Femur (tissue), 1 donor: Measurements from ENCODE around the gene POLN.
A peak's percentile ranks its signal among the peaks of the same experiment; 100 is the strongest.
"Not testable (repeated sequence)": the region's sequence is repeated elsewhere in the genome, so short reads cannot be mapped to it uniquely, and the experiment has no call there.

ENCODE experiments used
- DNase-seq: peaks from one replicate; pipeline ENCODE4 v3.0.0-alpha.2; 2017

Gene POLN

DNA sequence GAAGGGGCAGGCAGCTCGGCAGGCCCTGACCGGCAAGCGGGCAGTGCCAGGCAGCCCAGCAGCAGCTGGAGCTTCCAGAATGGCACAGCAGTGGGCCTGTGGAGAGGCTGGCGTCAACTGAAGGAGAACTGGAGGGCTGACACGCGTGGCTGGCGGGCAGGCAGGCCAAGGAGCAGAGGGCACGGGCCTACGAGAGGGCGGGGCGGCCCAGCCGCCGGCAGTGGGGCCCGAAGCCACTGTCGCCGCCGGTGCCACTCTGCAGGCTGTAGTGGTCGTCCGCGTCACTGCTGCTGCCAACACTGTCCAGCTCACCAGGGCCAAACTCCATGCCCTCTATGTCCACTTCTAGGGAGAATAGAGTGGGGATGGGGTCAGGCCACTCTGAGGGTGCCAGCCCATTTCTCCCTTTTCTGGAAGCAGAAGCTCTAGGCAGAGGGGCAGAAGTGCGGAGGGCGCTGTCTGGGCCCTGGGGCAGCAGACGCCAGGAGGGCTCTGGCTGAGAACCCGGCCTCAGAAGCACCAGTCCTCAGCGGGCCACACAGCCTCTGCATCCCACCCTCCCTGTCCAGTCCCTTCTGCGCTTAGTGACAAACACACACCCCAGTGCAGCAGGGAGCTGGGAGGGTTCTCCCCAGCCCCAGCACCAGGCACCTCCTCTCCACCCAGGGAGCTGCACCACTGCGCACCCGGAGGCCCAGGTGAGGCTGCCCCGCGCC, 8.6 kb upstream of the POLN start:
- DNase-seq = no peak

GRCh38 chr4:2249526-2250356, 7.8 kb upstream of the POLN start:
- no peak for DNase-seq

GRCh38 chr4:2248821-2249261, 6.9 kb upstream of the POLN start:
- DNase-seq = peak; percentile 16

- DNase-seq = peak; percentile 21
Measured at GRCh38 chr4:2248044-2248780, 6.3 kb upstream of the POLN start.

DNA sequence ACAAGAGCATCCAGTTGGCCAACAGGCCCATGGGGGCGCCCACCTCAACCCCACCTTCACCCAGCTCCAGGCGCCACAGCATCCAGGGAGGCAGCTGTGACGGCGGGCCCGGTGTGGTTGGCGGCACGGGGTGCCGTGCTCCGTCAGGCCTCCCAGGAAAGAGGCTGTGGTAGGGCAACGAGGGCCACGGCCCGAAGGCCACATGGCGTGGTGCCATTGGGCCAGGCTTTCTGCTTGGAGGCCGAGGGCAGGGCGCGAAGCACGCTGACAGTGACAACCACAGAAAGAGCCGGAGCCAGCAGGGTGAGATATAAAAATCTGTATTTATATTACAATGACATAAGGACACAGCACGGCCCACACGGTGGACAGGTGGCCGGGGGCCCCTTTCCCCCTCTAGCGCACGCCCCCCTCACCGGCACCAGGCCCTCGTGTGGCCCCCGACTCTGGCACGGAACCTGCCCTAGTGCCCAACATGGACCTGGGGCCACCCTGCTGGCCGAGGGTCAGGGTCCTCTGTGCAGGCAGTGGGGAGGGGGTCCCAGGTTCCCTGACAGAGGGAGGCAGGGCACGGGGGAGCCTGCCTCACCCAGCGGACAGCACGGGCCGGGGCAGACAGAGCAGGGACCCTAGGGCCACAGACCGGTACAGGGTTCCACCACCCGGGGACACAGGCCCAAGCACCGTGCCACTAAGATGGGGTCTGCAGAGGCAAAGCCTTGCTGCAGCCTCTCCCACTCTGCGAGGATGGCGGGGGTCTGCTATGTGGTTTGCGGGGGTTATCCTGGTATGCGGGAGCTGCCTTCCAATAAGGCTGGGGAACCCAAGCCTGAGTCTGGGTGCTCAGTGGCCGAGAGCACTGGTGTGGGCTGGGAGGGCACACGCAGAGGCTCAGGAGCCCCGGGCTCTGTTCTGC, 5.5 kb upstream of the POLN start:
- DNase-seq = no peak

DNA sequence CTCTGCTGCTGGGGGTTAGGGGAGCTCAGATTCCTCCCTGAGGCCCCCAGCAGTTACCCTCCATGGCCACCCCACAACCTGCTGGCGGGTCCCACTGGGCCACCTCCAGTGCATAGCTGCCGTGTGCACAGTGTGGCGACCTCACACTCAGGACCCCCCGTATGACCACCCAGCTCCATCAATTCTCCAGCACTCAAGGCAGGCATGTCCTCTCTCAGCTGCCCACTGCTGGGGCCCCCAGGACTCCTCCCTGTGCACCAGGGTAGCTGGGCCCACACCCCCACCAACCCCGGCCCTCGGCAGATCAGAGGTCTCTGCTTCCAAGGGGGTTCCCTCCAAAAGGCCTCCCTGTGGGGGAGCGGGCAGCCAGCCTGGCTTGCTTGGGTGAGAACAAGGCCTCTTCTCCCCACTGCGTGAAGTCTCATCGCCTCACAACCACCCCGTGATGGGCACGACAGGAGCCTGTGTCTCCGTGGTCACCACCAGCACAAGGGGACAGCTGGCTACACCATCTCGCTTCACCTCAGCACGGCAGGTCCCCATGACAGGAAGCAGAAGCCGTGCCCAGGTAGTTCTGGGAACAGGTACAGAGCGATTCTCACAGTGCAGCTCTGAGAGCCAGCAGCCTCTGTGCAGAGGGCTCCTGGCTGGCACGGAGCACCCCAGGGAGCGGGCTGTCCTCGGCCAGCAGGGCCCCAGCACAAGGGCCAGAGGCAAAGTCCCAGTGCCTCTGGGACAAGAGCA, 4.6 kb upstream of the POLN start:
- no peak for DNase-seq

DNA sequence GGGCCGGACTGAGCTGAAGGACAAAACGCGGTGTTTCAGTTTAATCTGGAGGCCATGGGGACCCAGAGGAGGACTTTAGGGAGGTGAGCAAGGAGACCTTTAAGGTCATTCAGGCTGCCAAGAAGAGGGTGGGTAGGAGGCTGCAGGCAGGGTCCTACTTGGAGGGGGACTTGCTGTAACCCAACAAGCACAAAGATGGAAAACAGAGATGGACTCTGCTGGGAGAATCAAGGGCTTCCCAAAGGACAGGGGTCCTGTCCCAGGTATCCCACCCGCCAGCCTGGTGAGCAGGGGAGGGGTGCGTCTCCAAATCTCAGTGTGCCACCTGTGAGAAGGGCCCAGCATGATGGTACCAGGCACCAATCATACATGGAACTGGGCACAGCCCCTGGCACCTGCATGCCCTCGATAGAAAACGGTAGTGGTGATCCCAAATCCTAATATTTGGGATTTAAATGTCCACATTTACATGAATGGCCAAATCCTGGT, 3.9 kb upstream of the POLN start:
- no peak for DNase-seq

- DNase-seq = peak; percentile 22
Measured at GRCh38 chr4:2245057-2245786, 3.3 kb upstream of the POLN start.

- peak; percentile 62 for DNase-seq
Measured at GRCh38 chr4:2243681-2244380, 1.9 kb upstream of the POLN start.

DNA sequence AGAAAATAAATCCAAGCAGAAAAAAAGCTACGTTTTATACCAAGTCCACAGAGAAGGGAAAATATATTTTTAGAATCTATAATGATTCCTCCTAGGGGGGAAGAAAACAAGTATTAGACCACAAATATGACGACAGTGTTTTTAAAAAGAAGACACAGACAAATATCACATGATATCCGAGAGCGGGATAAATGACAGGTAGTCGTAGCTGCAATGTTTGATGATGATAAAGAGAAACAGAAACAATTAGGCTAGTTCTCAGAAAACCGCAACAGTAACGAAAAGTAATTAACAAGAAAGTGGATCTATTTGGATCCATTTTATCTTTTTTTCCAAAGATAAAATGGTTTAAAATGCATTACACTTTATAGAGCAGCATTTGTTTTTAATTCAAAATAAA, 918 bp downstream of the POLN start:
- no peak for DNase-seq

DNA sequence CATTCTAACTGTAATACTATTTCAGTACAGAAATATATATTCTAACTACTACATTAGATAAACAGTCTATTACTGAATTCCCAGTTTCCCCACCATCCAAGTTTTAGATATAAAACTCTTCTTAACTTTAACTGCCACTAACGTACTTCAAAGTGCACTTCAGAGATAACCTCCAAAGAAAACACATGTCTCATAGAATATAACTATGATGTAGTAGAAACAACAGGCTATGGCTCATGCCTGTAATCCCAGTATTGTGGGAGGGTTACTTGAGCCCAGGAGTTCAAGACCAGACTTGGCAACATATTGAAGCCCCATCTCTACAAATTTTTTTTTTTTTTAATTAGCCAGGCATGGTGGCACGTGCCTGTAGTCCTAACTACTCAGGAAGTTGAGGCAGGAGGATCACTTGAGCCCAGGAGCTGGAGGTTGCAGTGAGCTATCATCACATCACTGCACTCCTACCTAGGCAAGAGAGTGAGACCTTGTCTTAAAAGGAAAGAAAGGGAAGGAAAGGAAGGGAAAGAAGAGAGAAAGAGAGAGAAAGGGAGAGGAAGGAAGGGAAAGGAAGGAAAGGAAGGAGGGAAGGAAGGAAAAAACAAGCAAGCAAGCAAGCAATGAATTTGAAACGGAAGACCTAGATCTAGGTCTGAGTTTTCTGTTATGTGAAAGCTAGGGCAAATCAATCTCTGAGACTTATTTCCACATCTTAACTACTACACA, 4.8 kb downstream of the POLN start:
- no peak for DNase-seq

DNA sequence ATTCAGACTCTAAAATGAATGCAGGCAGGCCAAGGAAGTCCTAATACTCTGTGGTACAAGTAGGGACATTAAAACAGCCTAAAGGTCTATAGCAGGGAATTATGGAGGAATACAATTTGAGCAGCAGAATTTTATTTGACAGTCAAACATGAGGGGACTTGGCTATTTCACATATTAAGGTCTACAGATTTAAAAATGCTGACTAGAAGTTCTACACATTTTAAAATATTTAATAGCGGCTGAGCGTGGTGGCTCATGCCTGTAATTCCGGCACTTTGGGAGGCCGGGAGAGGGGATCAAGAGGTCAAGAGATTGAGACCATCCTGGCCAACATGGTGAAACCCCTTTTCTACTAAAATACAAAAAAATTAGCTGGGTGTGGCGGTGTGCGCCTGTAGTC, 10.8 kb downstream of the POLN start:
- DNase-seq = no peak

GRCh38 chr4:2226261-2226660, 15.7 kb downstream of the POLN start:
- DNase-seq = no peak

GRCh38 chr4:2222838-2223237, 19.1 kb downstream of the POLN start:
- DNase-seq = no peak

DNA sequence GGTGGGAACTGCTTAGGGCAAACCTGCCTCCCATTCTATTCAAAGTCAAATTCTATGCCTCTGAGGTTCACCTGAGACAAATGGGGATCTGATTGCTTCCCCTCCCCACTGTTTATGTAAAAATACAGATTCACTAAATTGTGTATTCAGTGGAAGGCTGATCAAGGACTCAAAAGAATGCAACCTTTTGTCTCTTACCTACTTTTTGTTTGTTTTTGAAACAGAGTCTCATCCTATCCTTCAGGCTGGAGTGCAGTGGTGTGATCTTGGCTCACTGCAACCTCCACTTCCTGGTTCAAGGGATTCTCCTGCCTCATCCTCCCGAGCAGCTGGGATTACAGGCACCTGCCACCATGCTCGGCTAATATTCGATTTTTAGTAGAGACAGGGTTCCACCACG, 20.5 kb downstream of the POLN start:
- DNase-seq = not testable (repeated sequence)

- DNase-seq = peak; percentile 79
Measured at GRCh38 chr4:2220016-2220630, 21.8 kb downstream of the POLN start.

GRCh38 chr4:2219233-2219760, 22.6 kb downstream of the POLN start:
- DNase-seq = no peak

GRCh38 chr4:2218436-2218835, 23.5 kb downstream of the POLN start:
- no peak for DNase-seq

DNA sequence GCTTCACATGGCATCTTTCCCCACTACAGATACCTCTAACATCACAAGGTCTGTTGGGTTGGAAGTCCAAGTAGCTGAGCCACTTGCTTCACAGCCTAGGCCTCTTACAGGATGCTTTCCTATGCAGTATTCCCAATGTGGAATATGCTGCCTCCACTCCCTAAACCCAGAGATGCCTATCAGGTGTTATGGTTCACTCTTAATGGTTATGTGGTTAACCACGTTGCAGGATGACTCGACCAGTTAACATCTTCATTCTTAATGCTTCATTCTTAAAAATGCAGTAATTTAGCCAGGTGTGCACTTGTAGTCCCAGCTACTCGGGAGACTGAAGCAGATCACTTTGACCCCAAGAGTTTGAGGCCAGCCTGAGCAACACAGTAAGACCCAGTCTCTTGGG, 24.2 kb downstream of the POLN start:
- DNase-seq = no peak
